Vagina (tissue), 2 donors: ENCODE data around the gene TMEM266.

Source experiments
- CTCF ChIP-seq, 3 experiments: fragments of 450-650 bp in 2 of 3; fragments of 200-600 bp in 1 of 3; sonication (generic) in 1 of 3; IDR thresholded peaks; one replicate each; pipeline ENCODE4 v1.5.1; 2017 to 2019; ENCODE audit warnings: antibody characterized with exemption in 3 of 3, mild to moderate bottlenecking in 2 of 3, moderate library complexity in 2 of 3
- POLR2A ChIP-seq, 2 donors: fragments of 450-650 bp; IDR thresholded peaks; one replicate each; pipeline ENCODE4 v1.6.1; 2017; ENCODE audit warnings: antibody characterized with exemption in 2 of 2, mild to moderate bottlenecking in 2 of 2, moderate library complexity in 2 of 2
- POLR2AphosphoS5 ChIP-seq, 2 donors: sonication (generic); formaldehyde crosslinking; IDR thresholded peaks; one replicate each; pipeline ENCODE4 v1.9.0; 2017; ENCODE audit warnings: antibody characterized with exemption in 2 of 2, mild to moderate bottlenecking in 2 of 2, low read depth in 1 of 2; ENCODE audit not compliant: insufficient read depth in 1 of 2

GRCh38 chr15:76203346-76204108 lies 143.7 kb downstream of the TMEM266 start:
- TF ChIP-seq POLR2AphosphoS5 (IDR thresholded peaks at IDR 0.05; ENCODE audit: insufficient read depth in 1 of 2, low read depth in 1 of 2) (no peak), POLR2A (IDR thresholded peaks at IDR 0.05) (no peak), CTCF (IDR thresholded peaks at IDR 0.05) (no peak)
